H9 (cell line): ENCODE data around the gene KDM4C. TPM values are rescaled to one million over a fixed set of nuclear protein-coding genes. Genes with fewer than 3 reads are reported as not detected.
A peak's percentile ranks its signal among the peaks of the same experiment; 100 is the strongest.

Source experiments
- DNase-seq: peaks from one replicate; pipeline ENCODE4 v3.0.0-alpha.2; 2017
- H2AFZ ChIP-seq: one replicate; pipeline ENCODE4 v1.6.1; 2013; ENCODE audit warnings: mild to moderate bottlenecking, low read length, control low read depth, moderate library complexity
- H2AK5ac ChIP-seq: 2 replicates; pipeline ENCODE4 v1.6.1; 2013; ENCODE audit warnings: low read length, control low read depth, mixed read lengths; ENCODE audit not compliant: insufficient read length
- H2BK120ac ChIP-seq: one replicate; pipeline ENCODE4 v1.6.1; 2013; ENCODE audit warnings: low read depth, mild to moderate bottlenecking, low read length, control low read depth, inconsistent platforms; ENCODE audit not compliant: poor library complexity, severe bottlenecking
- H2BK12ac ChIP-seq: 2 replicates; pipeline ENCODE4 v1.6.1; 2013; ENCODE audit warnings: low read length, control low read depth, mixed read lengths, low read depth; ENCODE audit not compliant: insufficient read length
- H2BK15ac ChIP-seq: 2 replicates; pipeline ENCODE4 v1.6.1; 2013; ENCODE audit warnings: low read depth, low read length, control low read depth
- H2BK20ac ChIP-seq: one replicate; pipeline ENCODE4 v1.6.1; 2013; ENCODE audit warnings: low read depth, mild to moderate bottlenecking, low read length, control low read depth, inconsistent platforms; ENCODE audit not compliant: poor library complexity, severe bottlenecking
- H2BK5ac ChIP-seq: 2 replicates; pipeline ENCODE4 v1.6.1; 2013; ENCODE audit warnings: low read length, control low read depth, mixed read lengths; ENCODE audit not compliant: insufficient read length
- H3K14ac ChIP-seq: 2 replicates; pipeline ENCODE4 v1.6.1; 2013; ENCODE audit warnings: low read length, control low read depth; ENCODE audit not compliant: insufficient read depth
- H3K18ac ChIP-seq: 2 replicates; pipeline ENCODE4 v1.6.1; 2013; ENCODE audit warnings: low read depth, mild to moderate bottlenecking, mixed read lengths, low read length, control low read depth; ENCODE audit not compliant: insufficient read length
- H3K23ac ChIP-seq: 2 replicates; pipeline ENCODE4 v1.6.1; 2013; ENCODE audit warnings: low read length, control low read depth, mixed read lengths, low read depth; ENCODE audit not compliant: insufficient read length
- H3K23me2 ChIP-seq: 2 replicates; pipeline ENCODE4 v1.6.1; 2013; ENCODE audit warnings: low read depth, mild to moderate bottlenecking, mixed read lengths, low read length, control low read depth; ENCODE audit not compliant: insufficient read length, poor library complexity, severe bottlenecking
- H3K27ac ChIP-seq: 2 replicates; pipeline ENCODE4 v1.5.1; 2013; ENCODE audit warnings: low read length, control low read depth, mixed read lengths, low read depth; ENCODE audit not compliant: insufficient read length
- H3K27me3 ChIP-seq: 2 replicates; pipeline ENCODE4 v1.6.1; 2013; ENCODE audit warnings: low read length, control low read depth, inconsistent platforms; ENCODE audit not compliant: insufficient read depth
- H3K4ac ChIP-seq: 2 replicates; pipeline ENCODE4 v1.6.1; 2013; ENCODE audit warnings: low read depth, mild to moderate bottlenecking, control low read depth, inconsistent platforms, low read length, moderate library complexity
- H3K4me1 ChIP-seq: 2 replicates; pipeline ENCODE4 v1.6.1; 2013; ENCODE audit warnings: low read length, control low read depth, inconsistent platforms; ENCODE audit not compliant: insufficient read depth
- H3K4me2 ChIP-seq: 2 replicates; pipeline ENCODE4 v1.6.1; 2013; ENCODE audit warnings: low read length, control low read depth, mixed read lengths; ENCODE audit not compliant: insufficient read length, insufficient read depth
- H3K56ac ChIP-seq: 2 replicates; pipeline ENCODE4 v1.6.1; 2013; ENCODE audit warnings: low read depth, mild to moderate bottlenecking, mixed read lengths, low read length, control low read depth; ENCODE audit not compliant: insufficient read length
- H3K79me1 ChIP-seq: 2 replicates; pipeline ENCODE4 v1.6.1; 2013; ENCODE audit warnings: low read depth, mild to moderate bottlenecking, moderate library complexity, low read length, control low read depth, inconsistent platforms; ENCODE audit not compliant: insufficient read depth, poor library complexity, severe bottlenecking
- H3K79me2 ChIP-seq: 2 replicates; pipeline ENCODE4 v1.6.1; 2013; ENCODE audit warnings: low read length, control low read depth, inconsistent platforms; ENCODE audit not compliant: insufficient read depth
- H3K9ac ChIP-seq: 2 replicates; pipeline ENCODE4 v1.6.1; 2013; ENCODE audit warnings: low read length, control low read depth, mixed read lengths; ENCODE audit not compliant: insufficient read length; ENCODE audit errors: extremely low read depth
- H3K9me3 ChIP-seq: one replicate; pipeline ENCODE4 v1.6.1; 2013; ENCODE audit warnings: low read depth, low read length, inconsistent platforms; ENCODE audit not compliant: control insufficient read depth
- H3T11ph ChIP-seq: one replicate; pipeline ENCODE4 v1.6.1; 2013; ENCODE audit warnings: mild to moderate bottlenecking, low read length, control low read depth, inconsistent platforms
- H4K20me1 ChIP-seq: one replicate; pipeline ENCODE4 v1.6.1; 2013; ENCODE audit not compliant: control insufficient read depth, insufficient read length, insufficient read depth
- H4K5ac ChIP-seq: 2 replicates; pipeline ENCODE4 v1.6.1; 2013; ENCODE audit warnings: low read depth, mild to moderate bottlenecking, mixed read lengths, low read length, control low read depth; ENCODE audit not compliant: insufficient read length
- H4K8ac ChIP-seq: replicated peaks from 2 replicates; pipeline ENCODE4 v1.6.1; 2013; ENCODE audit warnings: low read length, control low read depth, mixed read lengths, low read depth; ENCODE audit not compliant: insufficient read length
- H4K91ac ChIP-seq: 2 replicates; pipeline ENCODE4 v1.6.1; 2013; ENCODE audit warnings: low read depth, mild to moderate bottlenecking, moderate library complexity, mixed read lengths, low read length, control low read depth; ENCODE audit not compliant: insufficient read length
- H3K27ac Mint-ChIP-seq, 3 experiments: 2 replicates in 2 of 3; 3 replicates in 1 of 3; pipeline ENCODE4 v1.8.0; 2020 to 2021; ENCODE audit warnings: mixed read lengths in 3 of 3, mild to moderate bottlenecking in 1 of 3, moderate library complexity in 1 of 3
- H3K27me3 Mint-ChIP-seq: 2 replicates; pipeline ENCODE4 v1.8.0; 2021; ENCODE audit warnings: low read depth, mild to moderate bottlenecking, moderate library complexity, mixed read lengths
- H3K36me3 Mint-ChIP-seq, 3 experiments: 2 replicates in 2 of 3; 3 replicates in 1 of 3; pipeline ENCODE4 v1.8.0; 2020 to 2021; ENCODE audit warnings: low read depth in 3 of 3, mixed read lengths in 3 of 3; ENCODE audit not compliant: insufficient read depth in 1 of 3
- H3K4me1 Mint-ChIP-seq, 2 experiments: 2 replicates each; pipeline ENCODE4 v1.8.0; 2020; ENCODE audit warnings: mixed read lengths in 2 of 2
- H3K4me3 Mint-ChIP-seq, 2 experiments: 2 replicates in 1 of 2; 3 replicates in 1 of 2; pipeline ENCODE4 v1.8.0; 2020 to 2021; ENCODE audit warnings: mild to moderate bottlenecking in 2 of 2, mixed read lengths in 2 of 2, moderate library complexity in 1 of 2
- H3K9me3 Mint-ChIP-seq, 2 experiments: 2 replicates in 1 of 2; 3 replicates in 1 of 2; pipeline ENCODE4 v1.8.0; 2020; ENCODE audit warnings: mild to moderate bottlenecking in 2 of 2, mixed read lengths in 2 of 2, moderate library complexity in 1 of 2
- CTCF ChIP-seq: fragments of 200-600 bp; sonication (generic); conservative IDR thresholded peaks from 3 replicates; pipeline ENCODE4 v1.8.0; 2021; ENCODE audit warnings: antibody characterized with exemption, mild to moderate bottlenecking
- WGBS: extraction: QIAGEN DNeasy Blood & Tissue Kit; methylation state at CpG from one replicate; pipeline ENCODE4 v1.1.7; 2013; ENCODE audit warnings: missing lambda C conversion rate, low lambda C conversion rate, mixed read lengths; ENCODE audit not compliant: insufficient read length; ENCODE audit errors: extremely low coverage; 5-methylcytosine and 5-hydroxymethylcytosine counted together
- total RNA-seq: library from RNA; stranded (reverse); gene quantifications from 2 replicates; pipeline ENCODE4 v1.2.1, GENCODE V29; 2021

KDM4C gene
- total RNA-seq, 1 experiment from 2014 or later, result 24.0 TPM

- Mint-ChIP-seq H3K27ac (peak overlapping the region; percentile 13 to 80 (median 36); a peak in 5 of 7 replicates), H3K36me3 (peaks cover 2 to 9% (median 5%) of the 10 kb centered on the region in 3 experiments; a peak in 5 of 7 replicates), H3K4me3 (no peak overlapping the region), H3K27me3 (no peaks in the 10 kb centered on the region), H3K9me3 (no peaks in the 10 kb centered on the region), H3K4me1 (peaks cover 29 to 35% of the 10 kb centered on the region in 2 experiments)
- Histone ChIP-seq H2BK12ac (no peak overlapping the region), H3K23me2 (no peaks in the 10 kb centered on the region), H2BK120ac (no peak overlapping the region), H2BK20ac (no peak overlapping the region), H4K20me1 (no peaks in the 10 kb centered on the region), H4K8ac (no peak overlapping the region), H3K27me3 (no peaks in the 10 kb centered on the region), H3K79me2 (no peaks in the 10 kb centered on the region), H3K4me1 (peaks cover 3% of the 10 kb centered on the region; the same call in 1 of the 2 replicates), H2AK5ac (no peak overlapping the region), H4K5ac (no peak overlapping the region), H2AFZ (no peak overlapping the region), H3K9me3 (no peaks in the 10 kb centered on the region), H3K56ac (no peak overlapping the region), H3K79me1 (no peaks in the 10 kb centered on the region), H3K27ac (no peak overlapping the region), H3T11ph (no peak overlapping the region), H3K14ac (no peak overlapping the region), H3K4ac (no peak overlapping the region), H3K18ac (no peak overlapping the region), H3K9ac (no peak overlapping the region), H2BK5ac (no peak overlapping the region), H3K23ac (no peak overlapping the region), H4K91ac (no peak overlapping the region), H2BK15ac (no peak overlapping the region), H3K4me2 (no peak overlapping the region)
- WGBS, result no CpG with 5 or more reads among the region's 4 CpGs
- DNase-seq, result no peak
- no peak for TF ChIP-seq CTCF
Measured at GRCh38 chr9:6818292-6818922, 60.6 kb downstream of the KDM4C start.
